ENCODE measurements around the gene NLRP5.

The NLRP5 gene

GRCh38 chr19:56069642-56070041, 83.1 kb downstream of the NLRP5 start:
- TF ChIP-seq CTCF (IDR thresholded peaks at IDR 0.05; ENCODE audit: borderline replicate concordance, extremely low read depth, low read length, poor library complexity, severe bottlenecking) = no peak
- no peak for TF ChIP-seq EZH2 (IDR thresholded peaks at IDR 0.05; ENCODE audit: borderline replicate concordance, low read depth, low read length, severe bottlenecking)
- Histone ChIP-seq H3K4me1 (ENCODE audit: insufficient read depth, low read length) (peaks cover 11% of the 10 kb centered on the region), H3K4me2 (ENCODE audit: insufficient read depth, low read length) (no peak overlapping the region), H3K27me3 (ENCODE audit: insufficient read depth, low read length, poor library complexity) (no peaks in the 10 kb centered on the region), H3K9ac (ENCODE audit: low read depth, low read length) (no peak overlapping the region), H3K79me2 (ENCODE audit: insufficient read depth, low read length) (no peaks in the 10 kb centered on the region), H2AFZ (ENCODE audit: low read depth, low read length) (no peak overlapping the region), H3K27ac (ENCODE audit: low read length) (no peak overlapping the region), H3K36me3 (ENCODE audit: insufficient read depth, low read length) (no peaks in the 10 kb centered on the region), H4K20me1 (ENCODE audit: insufficient read depth, low read length) (no peaks in the 10 kb centered on the region), H3K4me3 (ENCODE audit: low read depth in 1 of 2, low read length in 2 of 2) (no peak overlapping the region), H3K9me3 (ENCODE audit: insufficient read depth, low read length, severe bottlenecking) (no peaks in the 10 kb centered on the region)
- DNase-seq (no peak), ATAC-seq (ENCODE audit: insufficient read depth, low read depth) (no peak)

- Histone ChIP-seq H3K9me3 (ENCODE audit: insufficient read depth, low read length, severe bottlenecking) (no peaks in the 10 kb centered on the region), H4K20me1 (ENCODE audit: insufficient read depth, low read length) (no peaks in the 10 kb centered on the region), H3K27me3 (ENCODE audit: insufficient read depth, low read length, poor library complexity) (no peaks in the 10 kb centered on the region), H3K4me1 (ENCODE audit: insufficient read depth, low read length) (peaks cover 10% of the 10 kb centered on the region), H2AFZ (ENCODE audit: low read depth, low read length) (no peak overlapping the region), H3K4me3 (ENCODE audit: low read depth in 1 of 2, low read length in 2 of 2) (no peak overlapping the region), H3K36me3 (ENCODE audit: insufficient read depth, low read length) (no peaks in the 10 kb centered on the region), H3K27ac (ENCODE audit: low read length) (no peak overlapping the region), H3K4me2 (ENCODE audit: insufficient read depth, low read length) (no peak overlapping the region), H3K79me2 (ENCODE audit: insufficient read depth, low read length) (no peaks in the 10 kb centered on the region), H3K9ac (ENCODE audit: low read depth, low read length) (no peak overlapping the region)
- TF ChIP-seq EZH2 (IDR thresholded peaks at IDR 0.05; ENCODE audit: borderline replicate concordance, low read depth, low read length, severe bottlenecking) = no peak
- TF ChIP-seq CTCF (IDR thresholded peaks at IDR 0.05; ENCODE audit: borderline replicate concordance, extremely low read depth, low read length, poor library complexity, severe bottlenecking) = peak; percentile 29
- DNase-seq (no peak), ATAC-seq (ENCODE audit: insufficient read depth, low read depth) (no peak)
Observed at GRCh38 chr19:56071151-56071550, 84.6 kb downstream of the NLRP5 start.

- Histone ChIP-seq H3K27me3 (ENCODE audit: insufficient read depth, low read length, poor library complexity) (no peaks in the 10 kb centered on the region), H3K9ac (ENCODE audit: low read depth, low read length) (no peak overlapping the region), H3K4me1 (ENCODE audit: insufficient read depth, low read length) (peaks cover 8% of the 10 kb centered on the region), H3K9me3 (ENCODE audit: insufficient read depth, low read length, severe bottlenecking) (no peaks in the 10 kb centered on the region), H2AFZ (ENCODE audit: low read depth, low read length) (no peak overlapping the region), H3K79me2 (ENCODE audit: insufficient read depth, low read length) (no peaks in the 10 kb centered on the region), H3K36me3 (ENCODE audit: insufficient read depth, low read length) (no peaks in the 10 kb centered on the region), H3K27ac (ENCODE audit: low read length) (no peak overlapping the region), H4K20me1 (ENCODE audit: insufficient read depth, low read length) (no peaks in the 10 kb centered on the region), H3K4me2 (ENCODE audit: insufficient read depth, low read length) (no peak overlapping the region), H3K4me3 (ENCODE audit: low read depth in 1 of 2, low read length in 2 of 2) (no peak overlapping the region)
- DNase-seq = peak; percentile 54
- peak; percentile 63 for ATAC-seq (ENCODE audit: insufficient read depth, low read depth)
- TF ChIP-seq EZH2 (IDR thresholded peaks at IDR 0.05; ENCODE audit: borderline replicate concordance, low read depth, low read length, severe bottlenecking) (no peak), CTCF (IDR thresholded peaks at IDR 0.05; ENCODE audit: borderline replicate concordance, extremely low read depth, low read length, poor library complexity, severe bottlenecking) (peak; percentile 90)
Observed at GRCh38 chr19:56076498-56076897, 89.9 kb downstream of the NLRP5 start.

GRCh38 chr19:56079609-56080008, 93.0 kb downstream of the NLRP5 start:
- Histone ChIP-seq H3K36me3 (ENCODE audit: insufficient read depth, low read length) (no peaks in the 10 kb centered on the region), H3K9me3 (ENCODE audit: insufficient read depth, low read length, severe bottlenecking) (no peaks in the 10 kb centered on the region), H4K20me1 (ENCODE audit: insufficient read depth, low read length) (peaks cover 7% of the 10 kb centered on the region; the same call in 1 of the 2 replicates), H2AFZ (ENCODE audit: low read depth, low read length) (no peak overlapping the region), H3K9ac (ENCODE audit: low read depth, low read length) (no peak overlapping the region), H3K27me3 (ENCODE audit: insufficient read depth, low read length, poor library complexity) (no peaks in the 10 kb centered on the region), H3K4me2 (ENCODE audit: insufficient read depth, low read length) (no peak overlapping the region), H3K27ac (ENCODE audit: low read length) (no peak overlapping the region), H3K4me3 (ENCODE audit: low read depth in 1 of 2, low read length in 2 of 2) (no peak overlapping the region), H3K79me2 (ENCODE audit: insufficient read depth, low read length) (no peaks in the 10 kb centered on the region), H3K4me1 (ENCODE audit: insufficient read depth, low read length) (peaks cover 8% of the 10 kb centered on the region)
- TF ChIP-seq CTCF (IDR thresholded peaks at IDR 0.05; ENCODE audit: borderline replicate concordance, extremely low read depth, low read length, poor library complexity, severe bottlenecking) (no peak), EZH2 (IDR thresholded peaks at IDR 0.05; ENCODE audit: borderline replicate concordance, low read depth, low read length, severe bottlenecking) (no peak)
- ATAC-seq (ENCODE audit: insufficient read depth, low read depth) = no peak
- DNase-seq = no peak

Data from DND-41 (cell line).